GM12878 (cell line): Measurements from ENCODE around the gene PTPRD. TPM values are rescaled to one million over a fixed set of nuclear protein-coding genes. Genes with fewer than 3 reads are reported as not detected.

Source experiments
- ATAC-seq: fragments of 200-7000 bp; cut with Tn5 transposase; 3 replicates; pipeline ENCODE4 v1.9.1; 2020; ENCODE audit warnings: mild to moderate bottlenecking, moderate library complexity
- BruUV-seq: library from RNA; stranded (reverse); fragments of 400-500 nt; replicated peaks from 2 replicates; lab custom pipeline; 2021; lab: Mats Ljungman, UMichigan
- CTCF ChIA-PET: fragments of 300-600 bp; sonication (Branson Sonifier 250); formaldehyde crosslinking; extraction: SDS; loops from one replicate; lab custom pipeline; 2021; ENCODE audit warnings: inconsistent platforms; lab: Yijun Ruan, JAX
- POLR2A ChIA-PET: fragments of 350-600 bp; formaldehyde crosslinking; extraction: SDS; loops from one replicate; lab custom pipeline; 2021; ENCODE audit warnings: inconsistent platforms; lab: Charles Lee
- RAD21 ChIA-PET: fragments of 300-600 bp; sonication (Branson Sonifier 250); formaldehyde crosslinking; loops from one replicate; lab custom pipeline; 2023; ENCODE audit warnings: antibody characterized with exemption; ENCODE audit not compliant: unreplicated experiment; lab: Charles Lee
- SMC1A ChIA-PET: fragments of 300-600 bp; sonication (Branson Sonifier 250); formaldehyde crosslinking; loops from one replicate; lab custom pipeline; 2023; ENCODE audit not compliant: unreplicated experiment, uncharacterized antibody; lab: Charles Lee
- DNase-seq: peaks from one replicate; pipeline ENCODE4 v3.0.0-alpha.2; 2011; ENCODE audit warnings: low read depth, low spot score
- FAIRE-seq: peaks from 3 replicates; lab custom pipeline; 2011; peaks lifted over from hg19 to GRCh38; lab: Jason Lieb, UNC
- H2AFZ ChIP-seq: 2 replicates; pipeline ENCODE4 v1.6.0; 2011; ENCODE audit warnings: low read depth, low read length, control low read depth; ENCODE audit not compliant: control insufficient read depth
- H3K27ac ChIP-seq: 2 replicates; pipeline ENCODE4 v1.5.1; 2011; ENCODE audit warnings: control low read depth; ENCODE audit not compliant: control insufficient read depth, insufficient read depth
- H3K27me3 ChIP-seq, 2 experiments: replicated peaks in 1 of 2; 2 replicates each; pipeline versions ENCODE4 v1.6.0 to v1.6.1; 2011; ENCODE audit warnings: low read length in 1 of 2; ENCODE audit not compliant: control insufficient read depth in 2 of 2, insufficient read depth in 2 of 2
- H3K36me3 ChIP-seq, 2 experiments: 2 replicates each; pipeline ENCODE4 v1.5.1; 2011; ENCODE audit warnings: low read length in 1 of 2; ENCODE audit not compliant: control insufficient read depth in 2 of 2, insufficient read depth in 2 of 2
- H3K4me1 ChIP-seq: 2 replicates; pipeline ENCODE4 v1.6.1; 2011; ENCODE audit warnings: mild to moderate bottlenecking, low read length, moderate library complexity, mixed read lengths; ENCODE audit not compliant: control insufficient read depth, insufficient read depth
- H3K4me2 ChIP-seq: 2 replicates; pipeline ENCODE4 v1.6.0; 2011; ENCODE audit warnings: control low read depth; ENCODE audit not compliant: control insufficient read depth, insufficient read depth
- H3K4me3 ChIP-seq: fragments of 200-600 bp; sonication (generic); 2 replicates; pipeline ENCODE4 v1.5.1; 2016
- H3K79me2 ChIP-seq: 2 replicates; pipeline ENCODE4 v1.6.0; 2011; ENCODE audit warnings: low read length; ENCODE audit not compliant: control insufficient read depth, insufficient read depth
- H3K9ac ChIP-seq: 2 replicates; pipeline ENCODE4 v1.8.0; 2011; ENCODE audit warnings: low read length, control low read depth, mixed read lengths; ENCODE audit not compliant: control insufficient read depth, insufficient read depth
- H3K9me3 ChIP-seq: replicated peaks from 3 replicates; pipeline ENCODE4 v1.5.1; 2011; ENCODE audit warnings: mild to moderate bottlenecking, low read length; ENCODE audit not compliant: control insufficient read depth, insufficient read depth
- H4K20me1 ChIP-seq: 2 replicates; pipeline ENCODE4 v1.6.0; 2011; ENCODE audit not compliant: control insufficient read depth, insufficient read depth
- CBFB ChIP-seq: IDR thresholded peaks from 2 replicates; pipeline ENCODE4 v1.6.1; 2016; ENCODE audit warnings: antibody characterized with exemption, low read depth
- CREB1 ChIP-seq: IDR thresholded peaks from 2 replicates; pipeline ENCODE4 v1.6.1; 2012; ENCODE audit warnings: low read depth, mild to moderate bottlenecking, inconsistent platforms
- KAT2A ChIP-seq: conservative IDR thresholded peaks from 2 replicates; pipeline ENCODE4 v1.6.1; 2011; ENCODE audit warnings: low read depth, low read length; ENCODE audit not compliant: control insufficient read depth
- POLR2AphosphoS2 ChIP-seq: IDR thresholded peaks from 2 replicates; pipeline ENCODE4 v1.6.1; 2011; ENCODE audit warnings: low read depth, mild to moderate bottlenecking, low read length, improper control_type of control experiment, moderate library complexity
- RAD21 ChIP-seq: IDR thresholded peaks from 2 replicates; pipeline ENCODE4 v1.6.1; 2011; ENCODE audit warnings: mild to moderate bottlenecking, low read depth, low read length, moderate library complexity; ENCODE audit not compliant: insufficient read depth
- RUNX3 ChIP-seq: IDR thresholded peaks from 2 replicates; pipeline ENCODE4 v1.6.1; 2012; ENCODE audit warnings: low read length, inconsistent platforms
- SPI1 ChIP-seq: IDR thresholded peaks from 2 replicates; pipeline ENCODE4 v1.6.1; 2011; ENCODE audit warnings: low read depth, mild to moderate bottlenecking, low read length, moderate library complexity, borderline replicate concordance; ENCODE audit not compliant: insufficient read depth
- TCF12 ChIP-seq: IDR thresholded peaks from 2 replicates; pipeline ENCODE4 v1.6.1; 2011; ENCODE audit warnings: low read depth, mild to moderate bottlenecking, low read length
- WRNIP1 ChIP-seq: IDR thresholded peaks from 2 replicates; pipeline ENCODE4 v1.6.1; 2011; ENCODE audit warnings: low read depth, low read length, improper control_type of control experiment, borderline replicate concordance
- YY1 ChIP-seq: IDR thresholded peaks from 2 replicates; pipeline ENCODE4 v1.6.1; 2011; ENCODE audit warnings: low read depth, mild to moderate bottlenecking, low read length
- WGBS: methylation state at CpG from one replicate; pipeline ENCODE4 v1.1.6; 2016; ENCODE audit warnings: low lambda C conversion rate; ENCODE audit not compliant: insufficient replicate concordance, insufficient coverage; ENCODE audit errors: missing lambda C conversion rate; 5-methylcytosine and 5-hydroxymethylcytosine counted together
- in situ Hi-C: fragments of 300-500 bp; cut with MboI; formaldehyde crosslinking; loops from 9 replicates; pipeline ENCODE4 v1.14.3; 2018; ENCODE audit warnings: mixed read lengths
- intact Hi-C: fragments of 100-400 bp; cut with micrococcal nuclease; formaldehyde crosslinking; loops from one replicate; pipeline ENCODE4 v1.14.2; 2022; ENCODE audit not compliant: unreplicated experiment
- polyA plus RNA-seq, 11 experiments: library from polyadenylated mRNA; depleted of rRNA in 4 of 11; unstranded in 6 of 11; stranded (reverse) in 5 of 11; fragments of >200 nt; fragmentation: Nextera tagmentation in 4 of 11; fragmentation: Illumina TruSeq in 1 of 11; extraction: Ambion mirVana in 4 of 11; extraction: Trizol in 1 of 11; gene quantifications; 1 replicate in 1 of 11; 2 replicates in 10 of 11; pipeline versions ENCODE4 v1.2.1 to v1.2.3, GENCODE V29; 2011 to 2016; ENCODE audit warnings: inconsistent platforms in 2 of 11, missing spikeins in 2 of 11, low read depth in 1 of 11
- total RNA-seq, 4 experiments: library from RNA; depleted of rRNA in 3 of 4; stranded (reverse); fragments of >200 nt in 3 of 4; fragmentation: Illumina TruSeq in 1 of 4; extraction: Trizol in 1 of 4; gene quantifications; 2 replicates each; pipeline versions ENCODE4 v1.2.1 to v1.2.3, GENCODE V29; 2013 to 2021
- TF ChIP-seq, protein P1 (sequence below): fragments of 450-650 bp; IDR thresholded peaks from 2 replicates; pipeline ENCODE4 v1.6.1; 2016; ENCODE audit warnings: mild to moderate bottlenecking

PTPRD gene
- total and polyA plus RNA-seq, 10 of the 15 experiments (the other 5 are each of a cell fraction or from before 2014, with no cell fraction given): under 0.01 to 0.05 (median 0.01) TPM; not detected in 7

DNA sequence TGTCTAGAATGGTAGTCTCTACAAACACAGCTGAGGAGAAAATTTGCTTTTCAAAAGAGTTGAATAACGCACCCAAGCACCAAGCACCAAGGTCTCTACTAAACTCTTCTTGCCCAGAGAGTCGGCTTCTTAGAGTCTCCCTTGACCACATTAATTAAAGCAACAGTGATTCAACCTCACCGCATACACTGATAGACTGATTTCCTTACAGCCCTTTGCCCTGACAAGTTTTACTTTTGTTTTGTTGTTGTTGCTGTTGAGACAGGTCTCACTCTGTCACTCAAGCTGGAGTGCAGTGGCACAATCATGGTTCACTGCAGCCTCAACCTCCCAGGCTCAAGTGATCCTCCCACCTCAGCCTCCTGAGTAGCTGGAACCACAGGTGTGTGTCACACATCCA lies 1777.5 kb downstream of the PTPRD start:
- Histone ChIP-seq H3K4me2 (no peak overlapping the region), H3K9ac (no peak overlapping the region), H3K36me3 (no peaks in the 10 kb centered on the region), H3K4me3 (no peak overlapping the region), H3K79me2 (no peaks in the 10 kb centered on the region), H3K27ac (no peak overlapping the region), H4K20me1 (no peaks in the 10 kb centered on the region), H3K9me3 (no peaks in the 10 kb centered on the region), H3K4me1 (no peaks in the 10 kb centered on the region), H2AFZ (no peak overlapping the region), H3K27me3 (no peaks in the 10 kb centered on the region)
- intact Hi-C loops: no loop called here
- RAD21 ChIA-PET: no interaction called here
- BruUV-seq: no TSS peak
- no peak for FAIRE-seq
- CTCF ChIA-PET: no interaction called here
- POLR2A ChIA-PET: no interaction called here
- TF ChIP-seq TCF12 (no peak), SPI1 (no peak)
- TF ChIP-seq, protein P1, sequence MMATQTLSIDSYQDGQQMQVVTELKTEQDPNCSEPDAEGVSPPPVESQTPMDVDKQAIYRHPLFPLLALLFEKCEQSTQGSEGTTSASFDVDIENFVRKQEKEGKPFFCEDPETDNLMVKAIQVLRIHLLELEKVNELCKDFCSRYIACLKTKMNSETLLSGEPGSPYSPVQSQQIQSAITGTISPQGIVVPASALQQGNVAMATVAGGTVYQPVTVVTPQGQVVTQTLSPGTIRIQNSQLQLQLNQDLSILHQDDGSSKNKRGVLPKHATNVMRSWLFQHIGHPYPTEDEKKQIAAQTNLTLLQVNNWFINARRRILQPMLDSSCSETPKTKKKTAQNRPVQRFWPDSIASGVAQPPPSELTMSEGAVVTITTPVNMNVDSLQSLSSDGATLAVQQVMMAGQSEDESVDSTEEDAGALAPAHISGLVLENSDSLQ: 0 out of 2 replicates have a peak, but pooled peaks have one; percentile 9
- no peak for ATAC-seq
- 44% methylated on average over 3 of the region's 3 CpGs for WGBS
- no peak for DNase-seq
- in situ Hi-C loops: no loop called here
- SMC1A ChIA-PET: no interaction called here

DNA sequence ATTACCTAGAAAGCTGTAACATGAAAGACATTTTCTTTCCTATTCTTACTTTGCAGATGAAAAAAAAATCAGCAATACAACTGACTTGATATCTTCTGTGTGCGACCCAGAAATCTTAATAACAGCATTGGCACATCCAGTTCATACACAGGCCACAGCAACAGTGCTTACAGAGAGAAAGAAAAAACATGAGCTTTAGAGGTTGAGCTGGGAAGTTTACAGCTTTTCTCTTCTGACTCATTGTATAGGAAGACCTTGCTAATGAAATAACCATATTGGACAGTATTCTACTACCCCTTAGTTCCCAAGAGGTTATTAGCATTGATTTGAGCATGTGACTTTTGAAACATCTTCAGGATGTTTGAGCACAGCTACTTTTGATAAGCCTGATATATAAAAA lies 1779.8 kb downstream of the PTPRD start:
- Histone ChIP-seq H4K20me1 (no peaks in the 10 kb centered on the region), H3K4me3 (no peak overlapping the region), H3K79me2 (no peaks in the 10 kb centered on the region), H3K27me3 (no peaks in the 10 kb centered on the region), H3K4me2 (no peak overlapping the region), H3K27ac (no peak overlapping the region), H3K9ac (no peak overlapping the region), H3K9me3 (no peaks in the 10 kb centered on the region), H3K4me1 (no peaks in the 10 kb centered on the region), H3K36me3 (no peaks in the 10 kb centered on the region), H2AFZ (no peak overlapping the region)
- no peak for FAIRE-seq
- ChIA-PET POLR2A (no interaction called here), CTCF (no interaction called here), RAD21 (no interaction called here), SMC1A (no interaction called here)
- in situ Hi-C loops: no loop called here
- intact Hi-C loops: no loop called here
- ATAC-seq: no peak
- no peak for DNase-seq
- WGBS: 0% methylated on average over 1 of the region's 1 CpG
- TF ChIP-seq RUNX3 (no peak), RAD21 (no peak), YY1 (no peak), CREB1 (no peak), POLR2AphosphoS2 (no peak), WRNIP1 (no peak), KAT2A (no peak), CBFB (no peak)
- BruUV-seq: no TSS peak
